Stimulated activated CD8-positive, alpha-beta memory T cell treated with anti-CD3 and anti-CD28 coated beads, Interleukin-12 subunit alpha, Interleukin-12 subunit beta, amount 100 ng/mL, for 1 hour (primary cell): ENCODE results near the gene CHSY1.

Source experiments
- DNase-seq: peaks from one replicate; pipeline ENCODE4 v3.0.0-alpha.2; 2020; ENCODE audit warnings: low read depth

Gene CHSY1

DNA sequence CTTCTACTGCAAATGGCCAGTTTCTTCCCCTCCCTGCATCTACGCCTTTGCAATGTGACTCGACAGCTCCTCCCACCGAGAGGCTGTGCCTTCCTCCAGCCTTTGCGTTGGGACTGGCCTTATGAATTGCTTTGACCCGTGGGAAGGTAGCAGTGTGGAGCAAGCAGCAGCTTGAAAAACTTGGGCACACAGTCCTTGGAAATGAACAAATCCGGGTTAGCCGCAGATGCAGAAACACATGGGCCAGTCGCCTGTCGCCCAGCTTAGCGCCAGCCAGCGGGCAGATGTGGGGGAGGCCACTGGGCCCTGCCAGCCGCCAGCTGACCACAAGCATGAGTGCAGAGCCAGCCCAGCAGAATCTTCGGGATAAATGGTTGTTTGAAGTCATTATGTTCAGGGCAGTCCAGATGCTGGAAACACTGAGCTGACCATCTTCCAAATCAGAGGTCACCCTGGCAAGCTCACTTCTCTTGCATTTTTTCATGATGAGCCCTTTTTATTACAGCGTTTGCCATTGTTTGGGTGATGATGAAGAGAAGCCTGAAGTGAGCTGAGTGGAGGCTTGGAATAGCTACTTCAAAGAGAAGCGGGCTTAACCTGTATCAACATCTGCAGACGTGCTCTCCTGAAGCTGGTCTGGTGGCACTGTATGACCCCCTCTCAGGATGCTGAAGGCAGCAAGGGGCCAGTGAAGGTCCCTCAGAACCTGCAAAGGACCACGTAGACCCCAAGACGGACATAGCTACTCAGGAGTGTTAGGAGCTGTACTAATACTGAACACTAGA lies 15.7 kb upstream of the CHSY1 start:
- DNase-seq: no peak

DNA sequence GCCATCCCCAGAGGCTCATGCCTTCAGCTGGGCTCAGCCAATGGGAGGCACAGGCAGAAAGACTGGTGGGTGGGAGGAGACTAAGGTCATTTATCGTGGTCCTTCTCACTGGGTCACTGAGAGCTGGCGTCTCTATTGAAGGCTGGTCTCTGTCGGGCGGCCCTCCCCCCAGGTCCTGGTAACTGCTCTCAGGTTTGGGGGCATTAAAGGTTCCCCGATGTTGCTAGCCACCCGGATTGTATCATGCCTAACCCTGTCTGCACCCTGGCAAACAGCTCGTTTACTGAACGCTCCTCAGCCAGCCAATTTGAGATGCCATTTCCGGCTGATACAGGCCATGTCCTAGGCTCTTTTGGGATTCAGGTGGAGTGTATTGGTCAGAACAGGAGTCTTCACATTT lies 14.9 kb upstream of the CHSY1 start:
- DNase-seq: no peak

DNA sequence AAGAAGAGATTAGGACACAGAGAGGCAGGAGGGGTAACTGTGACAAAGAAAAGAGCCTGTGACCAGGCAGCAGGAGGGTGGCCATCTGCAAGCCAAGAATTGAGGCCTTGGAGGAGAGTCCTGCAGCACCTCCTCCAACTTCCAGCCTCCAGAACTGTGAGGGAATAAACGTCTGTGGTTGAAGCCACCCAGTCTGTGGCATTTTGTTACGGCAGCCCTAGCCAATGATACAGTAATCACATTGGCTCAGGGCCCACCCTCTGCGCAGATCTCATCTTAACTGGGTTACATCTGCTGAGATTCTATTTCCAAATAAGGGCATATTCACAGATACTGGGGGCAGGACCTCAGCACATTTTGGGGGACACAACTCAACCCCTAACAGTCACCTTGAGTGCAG lies 14.2 kb upstream of the CHSY1 start:
- DNase-seq: no peak

DNA sequence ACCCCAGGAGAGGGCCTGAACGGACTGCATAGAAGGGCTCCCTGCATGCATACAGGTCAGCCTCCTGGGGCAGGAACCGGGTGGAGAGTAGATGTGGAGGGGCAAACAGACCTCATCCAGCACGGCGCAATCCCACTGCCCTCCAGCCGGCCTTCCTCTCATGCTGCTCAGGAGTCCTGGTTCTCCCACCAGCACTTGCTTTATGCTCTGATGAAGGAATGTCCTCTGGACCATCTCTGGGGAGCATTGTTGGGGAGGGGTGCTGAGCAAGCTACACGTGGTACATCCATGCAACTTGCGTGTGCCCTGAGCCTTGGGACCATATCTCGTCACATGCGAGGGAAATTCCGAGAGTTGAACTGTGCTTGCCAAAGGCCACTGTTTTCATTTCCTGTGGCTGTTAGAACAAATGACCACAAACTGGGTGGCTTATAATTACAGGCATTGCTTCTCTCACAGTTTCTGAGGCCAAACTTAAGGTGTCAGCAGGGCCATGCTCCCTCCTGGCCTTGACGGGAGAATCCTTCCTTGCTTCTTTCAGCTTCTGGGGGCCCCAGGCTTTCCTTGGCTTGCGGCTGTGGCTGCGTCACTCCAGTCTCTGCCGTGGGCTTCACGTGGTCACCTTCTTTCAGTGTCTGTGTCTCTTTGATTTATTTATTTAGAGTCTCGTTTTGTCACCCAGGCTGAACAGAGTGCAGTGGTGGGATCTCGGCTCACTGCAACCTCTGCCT lies 13.2 kb upstream of the CHSY1 start:
- DNase-seq: no peak

DNA sequence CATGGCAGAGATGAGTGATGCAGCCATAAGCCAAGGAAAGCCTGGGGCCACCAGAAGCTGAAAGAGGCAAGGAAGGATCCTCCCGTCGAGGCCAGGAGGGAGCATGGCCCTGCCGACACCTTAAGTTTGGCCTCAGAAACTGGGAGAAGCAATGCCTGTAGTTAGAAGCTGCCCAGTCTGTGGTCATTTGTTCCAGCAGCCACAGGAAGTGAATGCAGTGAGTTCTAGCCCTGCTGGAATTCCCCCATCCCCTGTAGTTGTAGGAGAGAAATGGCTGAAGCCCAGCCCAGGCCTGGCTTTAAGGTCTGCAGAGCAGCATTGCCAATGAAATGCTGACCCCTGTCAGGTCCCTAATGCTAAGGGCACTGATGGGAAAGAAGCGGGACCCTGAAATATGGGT lies 12.2 kb upstream of the CHSY1 start:
- DNase-seq: no peak

DNA sequence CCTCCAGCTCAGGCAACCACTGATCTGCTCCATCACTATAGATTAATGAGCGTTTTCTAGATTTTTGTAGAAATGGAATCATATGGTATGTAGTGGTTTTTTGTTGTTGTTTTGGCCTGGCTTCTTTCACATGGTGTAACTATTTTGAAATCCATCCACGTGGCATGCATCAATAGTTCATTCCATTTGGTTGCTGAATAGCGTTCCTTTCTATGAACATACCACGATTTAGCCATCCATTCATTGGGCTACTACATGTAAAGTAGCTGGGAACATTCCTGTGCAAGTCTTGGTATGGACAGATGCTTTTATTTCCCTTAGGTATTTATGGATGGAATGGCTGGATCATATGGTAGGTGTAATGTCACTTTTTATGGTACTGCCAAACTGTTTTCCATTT lies 10.7 kb upstream of the CHSY1 start:
- DNase-seq: no peak

DNA sequence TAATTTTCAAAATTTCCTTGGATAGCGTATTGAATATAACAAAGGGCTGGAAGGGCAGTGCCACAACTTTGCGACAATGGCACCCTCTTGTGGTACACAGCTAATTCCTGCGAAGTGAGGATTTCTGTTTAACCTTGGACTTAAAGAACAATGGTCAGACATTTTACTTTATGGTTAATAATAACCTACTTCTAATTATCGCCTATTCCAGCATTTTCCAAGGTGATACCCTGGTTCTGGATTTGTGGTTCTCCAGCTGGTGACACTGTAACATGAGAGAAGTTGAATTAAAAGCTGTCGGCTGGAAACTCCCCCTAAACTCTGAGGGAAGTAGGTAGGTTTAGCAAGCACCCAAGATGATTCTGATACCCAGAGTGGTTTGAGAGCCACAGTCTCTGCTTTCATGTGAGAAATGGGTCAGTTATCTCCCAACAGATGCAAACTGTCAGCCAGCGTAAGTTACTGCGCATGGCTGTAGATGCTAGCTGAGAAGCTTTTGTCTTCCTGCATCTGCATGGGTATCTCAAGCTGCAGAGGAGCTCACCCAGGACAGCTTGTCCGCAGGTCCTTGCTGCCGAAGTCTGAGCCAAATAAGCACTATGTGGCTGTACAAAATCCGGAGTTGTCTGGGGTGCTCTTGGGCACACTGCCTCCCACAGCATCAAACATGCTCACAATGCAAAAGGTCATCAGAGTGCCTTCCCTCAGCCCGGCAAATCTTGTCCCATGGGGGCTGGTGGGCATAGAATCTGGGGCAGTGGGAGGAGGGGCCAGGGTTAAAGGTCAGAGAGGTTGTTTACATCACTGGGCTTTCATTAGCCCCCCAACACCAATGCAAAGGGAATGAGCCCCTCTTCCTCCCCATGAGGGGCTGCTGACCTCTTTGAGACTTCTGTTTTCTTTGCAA lies 6.6 kb upstream of the CHSY1 start:
- peak; percentile 43 for DNase-seq

DNA sequence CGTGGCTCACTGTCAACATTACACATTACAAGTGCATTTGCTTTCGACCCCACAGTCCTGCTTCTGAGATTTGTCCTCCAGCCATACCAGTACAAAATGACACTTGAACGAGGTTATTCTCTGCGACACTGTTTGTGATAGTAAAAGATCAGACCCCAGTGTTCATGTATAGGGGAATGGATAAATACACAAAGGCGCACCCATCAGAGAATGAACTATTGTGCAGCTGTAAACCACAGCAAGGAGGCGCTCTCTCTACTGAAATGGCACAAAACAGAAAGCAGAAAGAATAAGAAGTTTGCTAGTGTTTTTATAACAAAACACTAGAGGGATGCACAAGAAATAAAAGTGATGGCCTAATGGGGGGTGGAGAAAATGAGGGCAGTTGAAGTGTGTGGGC lies 4.9 kb upstream of the CHSY1 start:
- no peak for DNase-seq

DNA sequence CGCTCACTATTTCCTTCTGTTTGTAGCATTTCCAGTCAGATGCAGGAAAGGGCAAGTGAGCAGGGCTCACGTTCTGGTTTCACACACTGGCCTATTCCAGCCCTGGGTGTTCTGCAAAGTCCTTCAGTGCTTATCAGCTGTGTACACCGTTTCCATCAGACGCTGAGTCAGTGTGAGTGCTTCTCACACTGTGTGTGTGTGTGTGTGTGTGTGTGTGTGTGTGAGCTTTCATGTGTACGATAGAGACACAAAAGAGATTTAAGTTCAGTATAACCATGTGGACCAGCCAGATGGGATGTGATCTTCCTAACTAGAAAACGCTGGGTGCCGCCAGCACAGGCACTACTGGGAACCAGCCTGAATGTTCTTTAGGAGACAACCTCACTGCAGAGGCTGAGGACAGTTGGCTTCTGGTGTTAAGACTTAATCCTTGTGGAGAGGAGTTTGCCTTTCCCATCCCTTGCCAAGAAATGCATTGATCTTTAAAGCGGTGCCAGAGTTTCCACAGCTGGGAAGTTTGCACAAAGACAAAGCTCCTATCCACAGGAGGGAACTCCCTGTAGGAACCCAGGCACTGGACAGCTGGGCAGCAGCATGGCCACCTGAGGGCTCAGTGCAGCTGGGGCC lies 3.9 kb upstream of the CHSY1 start:
- no peak for DNase-seq

DNA sequence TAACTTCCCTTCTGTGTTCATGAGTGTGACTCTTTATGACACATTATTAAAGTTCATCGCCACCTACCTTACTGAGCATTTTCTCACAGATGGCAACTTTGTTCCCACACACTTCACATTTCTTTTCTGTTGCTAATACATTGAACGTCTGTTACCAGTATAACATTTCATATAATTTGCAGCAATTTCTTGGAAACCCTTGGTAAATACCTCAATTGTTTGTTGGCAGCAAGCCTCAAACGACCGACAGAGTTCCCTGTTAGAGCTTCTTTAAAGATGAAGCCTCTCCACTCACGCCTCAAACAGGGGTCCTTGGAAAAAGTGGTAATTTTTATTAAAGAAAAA lies 3.2 kb upstream of the CHSY1 start:
- no peak for DNase-seq

DNA sequence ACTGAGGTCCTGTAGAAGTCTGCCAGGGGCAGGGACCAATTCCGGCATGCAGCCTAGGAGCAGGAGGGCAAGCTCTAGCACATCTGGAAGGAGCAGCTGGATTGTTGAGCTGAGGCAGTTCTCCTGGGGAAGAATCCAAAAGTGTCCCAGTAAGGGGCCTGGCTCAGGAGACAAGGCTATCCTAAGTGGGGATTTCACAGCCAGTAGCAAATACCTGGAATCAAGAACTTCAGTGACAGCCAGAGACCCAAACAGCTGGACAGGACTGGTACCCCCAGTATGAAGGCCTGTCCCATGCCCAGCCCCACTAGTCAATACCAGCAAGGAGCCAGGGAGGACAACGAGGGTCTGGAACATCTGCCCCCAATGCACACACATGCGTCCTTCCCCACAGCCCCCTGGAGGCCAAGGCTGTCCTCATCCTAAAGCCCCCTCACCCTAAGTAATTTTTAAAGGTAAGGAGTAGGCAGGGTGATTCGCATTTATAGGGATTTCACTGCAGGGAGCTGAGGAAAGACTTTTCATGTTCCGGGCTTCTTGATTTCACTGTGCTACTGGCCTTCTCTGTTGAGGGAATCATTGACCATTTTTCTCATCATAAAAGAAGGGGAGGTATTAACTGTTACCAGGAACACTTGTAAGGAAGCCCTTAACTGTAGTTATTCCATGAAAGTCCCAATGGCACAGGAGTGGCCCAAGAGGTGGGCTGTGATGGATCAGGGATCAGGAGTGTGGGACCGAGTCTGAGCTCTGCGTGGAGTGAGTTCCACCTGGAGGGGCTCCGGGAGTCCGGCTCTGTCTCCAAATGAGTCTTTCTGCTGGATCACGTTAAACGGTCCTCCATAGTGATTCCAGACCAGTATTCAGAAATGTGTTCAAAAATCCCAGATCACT lies 2.6 kb upstream of the CHSY1 start:
- no peak for DNase-seq

DNA sequence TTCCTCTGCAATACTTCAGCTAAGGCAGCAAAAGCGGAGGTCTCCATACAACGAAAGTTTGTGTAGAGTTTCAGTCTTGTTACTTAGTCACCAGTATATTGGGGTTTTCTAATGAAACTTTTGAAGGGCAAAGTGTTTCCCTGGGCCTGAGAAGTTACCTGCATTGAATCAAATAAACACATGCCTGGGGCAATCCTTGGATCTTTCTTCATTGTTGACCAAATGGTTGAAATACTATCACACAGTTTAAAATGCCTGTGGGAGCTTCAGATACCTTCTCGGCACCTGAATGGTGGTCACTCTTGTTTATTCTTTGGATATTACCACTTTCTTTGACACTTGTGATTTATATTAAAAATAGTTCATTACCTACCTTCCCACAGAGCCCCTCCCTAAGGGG lies 988 bp upstream of the CHSY1 start:
- no peak for DNase-seq

DNA sequence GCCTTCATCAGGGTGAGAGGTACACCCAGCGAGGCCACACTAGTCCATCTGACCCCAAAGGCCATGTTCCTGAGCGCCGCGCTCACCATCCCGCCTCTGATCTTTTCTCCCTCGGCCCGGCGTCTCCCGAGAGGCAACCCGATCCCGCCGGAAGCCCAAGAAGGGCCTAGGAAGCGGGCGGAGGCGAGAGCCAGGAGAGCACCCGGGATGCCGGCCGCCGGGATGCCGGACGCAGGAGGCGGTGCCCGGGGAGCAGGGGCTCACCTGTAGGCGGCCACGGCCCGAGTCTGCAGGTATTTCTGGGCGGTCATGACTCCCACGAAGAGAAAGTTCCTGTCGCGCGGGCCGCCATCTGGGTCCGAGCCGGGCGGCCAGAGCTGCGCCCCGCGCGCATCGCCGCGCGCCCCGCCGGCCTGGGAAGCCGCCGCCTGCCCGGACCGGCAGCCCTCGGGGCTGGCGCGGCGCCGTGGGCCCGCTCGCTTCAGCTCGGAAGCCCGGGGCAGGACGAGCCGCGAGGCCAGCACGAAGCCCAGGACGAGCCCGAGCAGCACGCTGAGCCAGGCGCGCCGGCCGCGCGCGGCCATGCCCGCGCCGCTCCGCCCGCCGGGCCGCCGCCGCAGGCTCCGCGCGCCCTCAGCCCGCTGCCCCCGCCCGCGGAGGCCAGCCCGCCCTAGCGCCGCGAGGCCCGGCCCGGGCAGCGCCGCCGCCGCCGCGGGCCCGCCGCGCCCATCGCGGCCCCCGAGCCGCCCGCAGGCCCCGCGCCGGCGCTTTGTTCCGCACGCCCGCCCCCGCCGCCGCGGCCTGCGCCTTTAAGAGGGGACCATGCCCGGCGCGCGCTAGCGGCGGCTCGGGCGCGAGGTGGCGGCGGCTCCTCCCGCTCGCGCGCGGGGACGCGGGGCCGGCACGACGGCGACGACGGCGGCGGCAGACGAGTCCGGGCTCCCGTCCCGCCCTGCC lies 697 bp downstream of the CHSY1 start:
- no peak for DNase-seq

DNA sequence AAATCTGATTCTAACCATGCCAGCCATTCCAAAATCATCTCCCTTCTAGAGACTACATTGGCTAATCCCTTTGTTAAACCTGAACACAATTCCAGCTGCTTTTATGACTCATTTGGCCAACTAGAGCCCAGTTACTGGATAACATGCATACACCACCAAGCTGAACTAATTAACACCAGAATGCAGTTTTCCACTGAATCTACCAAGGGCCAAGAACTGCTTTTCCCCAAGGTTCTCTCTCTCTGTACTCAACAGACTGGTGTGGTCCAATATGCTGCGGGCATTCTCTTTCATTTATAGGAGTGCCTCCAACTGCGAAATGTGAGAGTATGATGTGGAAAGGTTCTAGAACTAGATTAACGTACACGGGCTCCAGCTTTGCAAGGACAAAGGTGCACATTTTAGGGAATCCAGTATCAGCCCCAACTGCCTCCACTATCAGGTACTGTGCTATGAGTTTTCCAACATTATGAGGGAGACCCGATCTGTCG lies 1.5 kb downstream of the CHSY1 start:
- DNase-seq: no peak

DNA sequence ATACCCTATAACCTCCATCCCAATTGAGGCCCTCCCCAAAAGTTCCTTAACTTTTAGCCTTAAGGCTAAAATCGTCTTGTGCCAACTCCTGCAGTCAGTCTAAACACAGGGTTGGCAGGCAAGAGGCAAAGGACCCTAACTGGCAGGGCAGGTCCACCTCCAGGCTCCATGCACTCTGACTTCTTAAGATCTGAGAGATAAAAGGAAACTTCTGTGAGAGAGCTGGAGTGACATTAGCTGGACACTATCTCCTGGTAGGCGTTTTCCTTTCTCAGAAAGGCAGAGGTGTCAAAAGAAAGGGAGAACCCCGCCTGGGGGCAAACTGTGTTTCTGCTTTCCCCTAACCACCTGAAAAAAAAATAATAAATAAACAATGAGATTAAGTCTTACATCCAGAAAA lies 3.6 kb downstream of the CHSY1 start:
- DNase-seq: no peak

DNA sequence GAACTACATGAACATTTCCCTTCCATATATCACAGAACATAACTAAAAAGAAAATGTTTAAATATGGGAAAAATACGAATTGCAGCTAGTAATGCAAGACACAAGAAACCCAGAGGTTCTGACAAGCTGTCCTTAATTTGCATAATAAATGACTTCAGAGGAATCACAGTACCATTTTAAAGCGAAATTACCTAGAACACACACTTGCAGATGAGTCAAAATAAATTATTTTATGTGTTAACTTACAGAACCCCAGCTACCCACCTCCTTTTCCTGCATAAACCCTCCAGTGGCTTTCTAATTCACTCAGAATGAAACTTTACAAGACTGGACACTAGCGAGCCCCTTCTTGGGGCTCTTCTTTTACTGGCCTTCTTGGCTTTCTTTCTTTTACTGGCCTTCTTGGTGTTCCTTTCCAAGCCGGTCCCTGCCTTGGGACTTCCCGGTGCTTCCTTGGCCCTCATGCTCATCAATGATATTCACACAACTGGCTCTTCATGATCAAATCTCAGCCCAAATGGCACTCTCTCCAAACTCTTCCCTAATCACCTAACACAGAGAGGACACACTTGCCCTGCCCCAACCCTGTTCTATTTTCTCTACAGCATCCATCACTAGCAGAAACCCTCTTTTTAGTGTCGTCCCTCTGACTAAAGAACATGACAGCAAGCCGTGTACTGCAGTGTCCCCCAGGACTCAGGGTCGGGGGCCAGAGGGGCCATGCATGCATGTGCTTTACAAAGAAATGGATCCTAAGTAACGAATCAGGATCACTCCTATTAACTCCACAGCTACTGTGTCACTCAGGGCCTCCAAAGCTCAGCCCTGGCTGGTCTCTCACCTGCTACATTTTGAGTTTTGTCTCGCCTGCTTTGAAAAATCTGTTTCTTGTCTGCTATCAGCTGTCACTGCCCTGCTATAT lies 4.8 kb downstream of the CHSY1 start:
- DNase-seq: no peak

DNA sequence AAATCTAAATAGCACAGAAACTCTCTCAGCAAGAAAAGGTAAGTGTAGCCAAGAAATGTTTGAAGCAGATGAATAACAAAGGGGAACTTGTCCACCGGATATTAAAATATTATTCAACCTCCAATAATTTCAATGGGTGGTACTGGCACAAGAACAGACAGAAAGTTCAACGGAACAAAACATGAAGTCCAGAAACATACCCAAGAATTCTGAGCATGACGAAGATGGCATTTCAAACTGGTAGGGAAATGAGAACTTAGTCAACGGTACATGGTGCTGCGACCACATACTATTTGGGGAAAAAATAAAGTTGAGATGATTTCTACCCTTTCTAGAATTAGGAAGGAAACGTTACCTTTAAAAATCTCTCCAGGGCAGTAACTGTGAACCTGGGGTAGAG lies 5.5 kb downstream of the CHSY1 start:
- DNase-seq: no peak

DNA sequence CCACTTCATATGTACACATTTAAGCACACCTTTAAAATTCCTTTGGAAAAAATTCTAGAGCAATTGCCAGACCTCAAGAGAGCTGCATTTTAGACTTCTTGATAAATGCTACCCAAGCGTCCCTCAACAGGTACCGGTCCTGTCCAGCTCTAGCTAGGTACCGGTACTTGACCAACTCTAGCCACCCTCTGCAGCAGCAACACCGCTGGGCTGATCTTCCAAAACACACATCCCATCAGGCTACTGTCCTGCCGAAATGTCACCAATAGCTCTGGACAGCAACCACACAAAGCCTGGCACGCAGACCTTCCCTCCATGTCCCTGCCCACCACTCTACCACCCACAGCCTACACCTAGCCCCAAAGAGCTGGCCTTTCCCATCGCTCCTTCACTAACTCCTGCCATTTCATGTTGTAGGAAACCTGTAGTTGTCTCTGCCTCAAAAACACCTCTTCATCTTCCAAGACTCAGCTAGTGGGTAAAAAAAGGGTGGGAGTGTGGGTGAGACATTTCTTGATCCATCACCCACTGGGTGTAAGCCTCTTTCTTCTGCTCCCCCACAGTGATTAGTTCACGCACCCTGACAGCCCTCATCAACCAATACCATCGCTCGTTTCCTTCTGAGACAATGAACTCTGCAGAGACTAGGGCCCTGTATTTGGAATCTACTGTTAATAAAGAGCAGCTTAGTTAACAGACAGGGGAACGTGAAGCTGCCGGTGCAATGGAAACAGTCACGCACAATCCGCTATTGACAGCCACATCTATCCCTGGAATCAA lies 6.8 kb downstream of the CHSY1 start:
- no peak for DNase-seq
